Measurements from ENCODE around the gene SLC44A3.

Gene SLC44A3

DNA sequence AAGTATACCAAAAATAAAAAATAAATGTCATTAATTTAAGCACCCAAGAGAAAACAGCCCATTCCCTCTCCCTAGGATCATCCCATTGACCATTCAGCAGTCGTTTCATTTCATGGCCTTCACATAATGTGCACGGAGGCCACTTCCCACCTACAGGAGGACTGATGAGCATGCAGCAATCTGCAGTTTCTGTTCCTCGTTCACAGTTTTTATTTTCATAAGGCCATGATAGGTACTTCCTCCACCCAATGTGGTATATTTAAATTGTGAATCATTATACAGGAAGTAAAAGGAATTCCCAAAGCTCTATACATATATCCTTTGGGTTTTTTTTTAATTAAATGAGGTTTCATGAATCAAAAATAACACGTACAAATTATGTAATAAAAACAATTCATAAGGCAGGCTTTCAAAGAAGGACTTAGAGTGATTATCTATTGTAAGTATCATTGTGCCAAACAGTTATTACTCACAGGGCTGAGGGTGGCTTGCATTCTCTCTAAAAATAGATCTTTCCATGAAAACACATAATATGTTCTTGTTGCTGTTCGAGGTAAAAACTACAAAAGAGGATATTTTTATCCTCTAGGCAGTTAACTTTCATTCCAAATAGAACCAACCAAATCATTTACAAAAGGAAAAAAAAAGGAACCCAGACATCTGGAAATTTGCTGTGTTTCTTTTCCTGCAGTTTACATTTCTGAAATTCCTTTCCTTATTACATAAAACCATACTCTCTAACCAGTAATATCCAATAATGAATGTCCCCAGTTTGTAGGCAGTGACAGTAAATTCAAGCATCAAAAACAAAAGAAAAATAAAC, 27.5 kb upstream of the SLC44A3 start:
- Mint-ChIP-seq H3K36me3 (ENCODE audit: low read depth) (no peaks in the 10 kb centered on the region), H3K9me3 (peaks cover 5% of the 10 kb centered on the region), H3K4me1 (ENCODE audit: low read depth) (peaks cover 2% of the 10 kb centered on the region), H3K4me3 (no peak overlapping the region), H3K27me3 (ENCODE audit: low read depth) (peaks cover 18% of the 10 kb centered on the region), H3K27ac (no peak overlapping the region)

DNA sequence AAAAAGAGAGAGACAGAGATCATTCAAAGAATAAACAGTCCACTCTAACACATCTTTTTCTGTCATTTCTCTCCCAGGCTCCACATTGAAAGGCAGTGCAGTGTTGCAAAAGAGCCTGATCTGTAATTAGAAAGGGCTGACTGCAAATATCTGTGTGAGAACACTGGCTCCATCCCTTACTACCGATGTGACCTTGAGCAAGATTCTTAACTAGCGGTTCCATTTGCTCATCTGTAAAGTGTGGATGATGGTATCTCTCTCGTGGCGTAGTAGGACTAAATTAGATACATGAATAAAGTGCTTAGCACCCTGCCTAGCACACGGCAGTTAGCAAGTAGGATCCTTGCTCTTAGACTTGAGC, 26.9 kb upstream of the SLC44A3 start:
- Mint-ChIP-seq H3K27ac (no peak overlapping the region), H3K9me3 (peaks cover 5% of the 10 kb centered on the region), H3K4me1 (ENCODE audit: low read depth) (peaks cover 2% of the 10 kb centered on the region), H3K27me3 (ENCODE audit: low read depth) (peaks cover 15% of the 10 kb centered on the region), H3K4me3 (no peak overlapping the region), H3K36me3 (ENCODE audit: low read depth) (no peaks in the 10 kb centered on the region)

DNA sequence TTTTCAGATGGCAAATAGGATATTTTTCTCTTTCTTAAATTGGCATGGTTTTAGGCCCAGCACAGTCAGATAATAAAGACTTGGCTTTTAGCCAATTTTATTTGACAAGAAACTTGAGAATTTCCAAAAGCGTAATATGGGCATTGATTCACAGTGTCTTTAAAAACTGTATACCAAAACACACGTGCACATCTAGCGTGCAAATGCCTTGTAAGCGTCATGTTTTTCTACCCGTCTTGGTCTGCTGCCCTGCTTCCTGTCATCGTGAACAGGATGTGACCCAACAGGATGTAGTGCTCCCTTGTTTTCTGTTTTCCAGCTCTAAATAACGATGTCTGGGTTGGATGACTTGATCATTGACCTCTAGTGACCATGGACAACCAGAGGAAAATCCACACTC, 24.7 kb upstream of the SLC44A3 start:
- Mint-ChIP-seq H3K4me1 (ENCODE audit: low read depth) (peaks cover 2% of the 10 kb centered on the region), H3K9me3 (peaks cover 5% of the 10 kb centered on the region), H3K27me3 (ENCODE audit: low read depth) (peaks cover 8% of the 10 kb centered on the region), H3K36me3 (ENCODE audit: low read depth) (no peaks in the 10 kb centered on the region), H3K4me3 (no peak overlapping the region), H3K27ac (no peak overlapping the region)

DNA sequence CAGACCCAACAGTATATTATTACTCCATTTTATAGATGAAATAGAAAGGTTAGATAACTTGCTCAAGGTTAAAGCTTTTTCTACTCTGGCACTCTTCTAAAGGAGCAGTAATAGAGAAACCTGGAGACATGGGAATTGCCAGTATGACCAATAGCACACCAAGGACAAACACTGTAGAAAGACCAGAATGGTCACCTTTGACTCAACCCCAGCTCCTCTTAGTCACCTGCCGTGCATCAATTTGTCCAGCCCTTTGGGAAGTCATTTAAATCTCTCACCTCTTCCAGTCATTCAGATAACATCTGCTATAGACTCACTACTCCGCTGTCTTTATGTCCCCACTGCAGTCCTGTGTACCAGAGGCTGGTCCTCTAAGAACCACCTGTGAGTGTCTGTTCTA, 23.9 kb upstream of the SLC44A3 start:
- H3K36me3 Mint-ChIP-seq (ENCODE audit: low read depth) = no peaks in the 10 kb centered on the region
- peaks cover 5% of the 10 kb centered on the region for H3K9me3 Mint-ChIP-seq
- no peak overlapping the region for H3K27ac Mint-ChIP-seq
- peaks cover 8% of the 10 kb centered on the region for H3K27me3 Mint-ChIP-seq (ENCODE audit: low read depth)
- H3K4me3 Mint-ChIP-seq = no peak overlapping the region
- H3K4me1 Mint-ChIP-seq (ENCODE audit: low read depth) = peaks cover 2% of the 10 kb centered on the region

DNA sequence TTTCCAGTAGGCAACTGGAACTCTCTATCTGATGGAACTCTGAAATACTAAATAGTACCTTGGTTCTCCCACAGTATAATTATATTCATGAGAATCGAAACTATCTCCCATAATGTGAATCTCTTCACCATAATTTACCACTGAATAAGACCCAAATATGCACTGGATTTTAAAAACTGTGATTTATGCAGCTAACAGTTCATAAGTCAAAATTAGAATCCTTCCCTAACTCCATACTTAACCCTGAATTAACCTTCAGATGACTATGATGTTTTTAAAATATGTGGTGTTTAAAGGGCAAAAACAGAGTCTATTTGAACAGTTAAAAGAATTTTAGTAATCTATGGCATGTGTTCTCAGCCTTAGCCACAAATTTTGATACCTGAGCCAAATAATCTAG, 22.9 kb upstream of the SLC44A3 start:
- Mint-ChIP-seq H3K27me3 (ENCODE audit: low read depth) (peaks cover 8% of the 10 kb centered on the region), H3K4me1 (ENCODE audit: low read depth) (peaks cover 6% of the 10 kb centered on the region), H3K27ac (no peak overlapping the region), H3K9me3 (peaks cover 5% of the 10 kb centered on the region), H3K36me3 (ENCODE audit: low read depth) (no peaks in the 10 kb centered on the region), H3K4me3 (no peak overlapping the region)

DNA sequence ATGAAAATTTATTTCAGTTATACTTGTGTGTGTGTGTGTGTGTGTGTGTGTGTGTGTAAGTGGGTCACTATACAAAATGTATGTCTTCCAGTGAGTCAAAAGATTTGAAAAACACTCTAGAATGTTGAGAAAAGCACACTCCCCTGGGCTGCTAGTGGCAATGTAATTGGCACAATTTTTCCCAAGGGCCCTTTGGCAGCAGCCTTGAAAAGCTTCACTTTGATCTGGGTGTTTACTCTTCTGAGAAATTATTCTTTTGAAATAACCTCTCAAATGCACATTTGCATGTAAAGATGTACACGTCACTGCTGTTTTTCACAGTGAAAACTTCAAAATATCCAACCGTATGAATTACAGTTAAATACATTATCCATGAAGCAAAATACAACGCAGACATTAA, 22.1 kb upstream of the SLC44A3 start:
- H3K27ac Mint-ChIP-seq = no peak overlapping the region
- H3K4me1 Mint-ChIP-seq (ENCODE audit: low read depth) = peaks cover 6% of the 10 kb centered on the region

DNA sequence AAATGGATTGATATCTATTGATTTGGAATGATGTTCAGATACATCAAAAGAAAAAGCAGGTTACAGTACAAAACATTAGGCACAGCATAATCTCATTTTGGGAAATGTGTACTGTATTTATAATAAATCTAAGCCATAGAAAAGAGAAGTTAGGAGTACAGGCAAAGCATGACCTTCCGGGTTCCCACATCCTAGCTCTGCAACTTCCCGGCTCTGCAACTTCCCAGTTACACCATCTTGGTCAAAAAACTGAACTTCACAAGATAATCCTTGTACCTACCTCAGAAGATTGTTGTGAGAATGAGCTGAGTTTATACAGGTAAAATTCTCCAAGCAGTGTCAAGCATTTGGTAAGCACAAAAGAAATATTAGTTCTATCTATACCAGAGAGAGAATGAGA, 21.7 kb upstream of the SLC44A3 start:
- H3K27ac Mint-ChIP-seq = no peak overlapping the region
- no peak overlapping the region for H3K4me3 Mint-ChIP-seq
- peaks cover 5% of the 10 kb centered on the region for H3K9me3 Mint-ChIP-seq
- H3K4me1 Mint-ChIP-seq (ENCODE audit: low read depth) = peaks cover 6% of the 10 kb centered on the region
- no peaks in the 10 kb centered on the region for H3K36me3 Mint-ChIP-seq (ENCODE audit: low read depth)
- H3K27me3 Mint-ChIP-seq (ENCODE audit: low read depth) = peaks cover 8% of the 10 kb centered on the region

More for the DNA sequence above, 22.1 kb upstream of the SLC44A3 start:
- no peaks in the 10 kb centered on the region for H3K36me3 Mint-ChIP-seq (ENCODE audit: low read depth)
- H3K9me3 Mint-ChIP-seq = peaks cover 5% of the 10 kb centered on the region
- H3K4me3 Mint-ChIP-seq = no peak overlapping the region
- peaks cover 8% of the 10 kb centered on the region for H3K27me3 Mint-ChIP-seq (ENCODE audit: low read depth)

DNA sequence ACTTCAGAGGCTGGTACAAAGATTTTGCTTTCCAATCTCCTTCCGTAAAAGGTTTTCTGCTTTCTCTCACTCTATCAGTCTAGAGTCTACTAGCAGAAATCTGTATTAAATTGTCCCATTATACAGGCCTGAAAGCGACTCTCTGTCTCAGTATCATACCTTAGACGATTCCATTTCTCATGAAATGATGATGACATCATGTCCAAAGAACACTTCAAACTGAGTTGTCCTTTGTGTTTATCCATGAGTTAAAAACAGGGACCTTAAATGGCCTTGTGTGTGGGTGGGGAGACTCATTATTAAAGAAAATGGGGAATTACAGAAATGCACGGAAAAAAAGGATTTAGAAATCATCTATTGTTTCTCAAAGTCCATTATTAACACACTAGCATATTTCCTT, 21.0 kb upstream of the SLC44A3 start:
- no peak overlapping the region for H3K27ac Mint-ChIP-seq
- H3K27me3 Mint-ChIP-seq (ENCODE audit: low read depth) = peaks cover 8% of the 10 kb centered on the region
- H3K4me3 Mint-ChIP-seq = no peak overlapping the region
- H3K9me3 Mint-ChIP-seq = peaks cover 5% of the 10 kb centered on the region
- no peaks in the 10 kb centered on the region for H3K36me3 Mint-ChIP-seq (ENCODE audit: low read depth)
- peaks cover 6% of the 10 kb centered on the region for H3K4me1 Mint-ChIP-seq (ENCODE audit: low read depth)

DNA sequence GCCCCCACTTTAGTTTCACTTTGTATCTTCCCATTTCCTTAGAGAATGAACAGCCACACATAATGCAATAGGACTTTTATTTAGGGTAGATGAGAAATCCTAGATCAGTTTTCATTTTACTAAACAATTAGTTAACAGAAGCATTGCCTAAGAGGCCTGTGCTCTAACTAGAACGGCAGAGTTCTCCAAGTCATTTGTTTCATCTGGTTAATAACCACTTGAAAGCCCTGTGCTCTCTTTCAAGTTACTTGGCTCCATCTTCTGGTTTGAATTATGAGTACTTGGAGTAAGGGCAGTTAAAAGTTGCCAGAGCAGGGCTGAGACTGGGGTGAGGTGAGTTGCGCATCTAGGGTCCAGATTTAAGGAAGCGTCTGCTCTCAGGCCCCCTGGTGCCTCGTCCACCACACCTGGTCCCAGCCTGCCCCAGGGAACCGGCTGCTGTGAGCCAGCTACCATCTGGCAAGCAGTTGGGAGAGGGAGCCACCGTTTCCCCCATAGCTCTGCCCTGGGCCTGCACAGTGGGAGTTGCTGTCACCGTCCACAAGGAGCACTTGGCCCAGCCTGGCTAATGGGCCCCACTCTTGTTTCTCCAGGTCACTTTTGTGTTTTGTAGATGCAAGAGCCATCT, 18.1 kb upstream of the SLC44A3 start:
- H3K4me3 Mint-ChIP-seq = no peak overlapping the region
- H3K36me3 Mint-ChIP-seq (ENCODE audit: low read depth) = no peaks in the 10 kb centered on the region
- no peak overlapping the region for H3K27ac Mint-ChIP-seq
- no peaks in the 10 kb centered on the region for H3K9me3 Mint-ChIP-seq
- peaks cover 6% of the 10 kb centered on the region for H3K4me1 Mint-ChIP-seq (ENCODE audit: low read depth)
- peaks cover 8% of the 10 kb centered on the region for H3K27me3 Mint-ChIP-seq (ENCODE audit: low read depth)

DNA sequence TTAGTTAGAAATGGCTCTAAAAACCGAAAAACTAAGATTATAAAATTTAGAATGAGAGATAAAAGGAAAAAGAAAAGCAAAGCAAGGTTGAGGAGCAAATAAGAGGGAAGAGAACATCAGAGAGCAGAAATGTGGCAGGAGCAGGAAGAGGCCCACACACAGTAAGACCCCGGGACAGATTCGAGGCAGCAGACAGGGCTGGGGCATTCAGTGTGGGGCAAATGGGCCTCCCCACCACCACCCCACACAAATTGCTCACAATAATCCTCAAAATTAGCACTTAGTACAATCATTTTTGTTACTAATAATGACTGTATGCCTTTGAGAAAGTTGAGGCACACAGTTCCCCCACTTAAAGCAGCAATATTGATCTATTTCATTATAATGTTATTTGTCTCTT, 17.1 kb upstream of the SLC44A3 start:
- no peaks in the 10 kb centered on the region for H3K36me3 Mint-ChIP-seq (ENCODE audit: low read depth)

DNA sequence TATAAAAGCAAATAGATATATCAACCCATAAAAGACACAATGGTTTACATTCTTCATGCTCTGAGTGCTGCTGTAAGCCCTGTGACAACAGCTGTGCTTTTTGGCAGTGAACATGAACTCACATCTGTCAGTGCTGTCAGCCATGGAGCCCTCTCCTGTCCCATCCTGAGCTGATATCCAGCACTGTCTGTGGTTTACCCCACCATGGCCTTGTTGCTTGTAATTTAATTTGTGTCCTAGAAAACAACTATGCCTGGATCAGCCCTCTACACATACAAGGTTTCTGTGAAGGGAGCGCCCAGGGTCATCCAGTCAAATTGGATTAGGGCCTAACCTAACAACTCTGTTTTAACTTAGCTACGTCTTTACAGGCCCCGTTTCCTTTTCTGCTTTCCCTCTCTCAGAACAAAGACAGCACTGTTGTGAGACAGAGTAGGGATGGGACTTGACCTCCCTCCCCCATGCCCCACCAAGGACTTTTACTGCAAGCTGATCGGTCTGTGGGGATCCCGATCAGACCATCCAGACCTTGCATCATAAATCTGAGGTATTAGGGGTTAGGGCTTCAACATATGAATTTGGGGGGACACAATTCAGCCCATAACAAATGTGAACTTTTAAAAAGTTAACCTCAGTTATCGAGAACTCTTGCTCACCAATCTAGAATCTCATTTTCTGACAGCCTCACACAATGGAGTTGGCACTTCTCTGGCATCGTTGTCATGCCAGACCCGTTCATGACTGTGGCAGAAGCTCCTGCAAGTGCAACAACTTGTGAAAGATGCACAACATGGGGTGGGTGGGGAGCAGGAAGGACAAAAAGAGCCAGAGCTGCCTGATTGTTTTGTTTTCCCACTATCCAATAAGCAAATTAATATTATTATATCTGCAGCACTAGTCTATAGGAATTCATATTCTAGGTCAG, 16.4 kb upstream of the SLC44A3 start:
- Mint-ChIP-seq H3K9me3 (no peaks in the 10 kb centered on the region), H3K36me3 (ENCODE audit: low read depth) (no peaks in the 10 kb centered on the region), H3K27me3 (ENCODE audit: low read depth) (peaks cover 3% of the 10 kb centered on the region), H3K4me3 (no peak overlapping the region), H3K4me1 (ENCODE audit: low read depth) (peaks cover 8% of the 10 kb centered on the region), H3K27ac (no peak overlapping the region)

More for the DNA sequence above, 17.1 kb upstream of the SLC44A3 start:
- Mint-ChIP-seq H3K4me3 (no peak overlapping the region), H3K9me3 (no peaks in the 10 kb centered on the region), H3K27ac (no peak overlapping the region), H3K4me1 (ENCODE audit: low read depth) (peaks cover 8% of the 10 kb centered on the region), H3K27me3 (ENCODE audit: low read depth) (peaks cover 8% of the 10 kb centered on the region)

DNA sequence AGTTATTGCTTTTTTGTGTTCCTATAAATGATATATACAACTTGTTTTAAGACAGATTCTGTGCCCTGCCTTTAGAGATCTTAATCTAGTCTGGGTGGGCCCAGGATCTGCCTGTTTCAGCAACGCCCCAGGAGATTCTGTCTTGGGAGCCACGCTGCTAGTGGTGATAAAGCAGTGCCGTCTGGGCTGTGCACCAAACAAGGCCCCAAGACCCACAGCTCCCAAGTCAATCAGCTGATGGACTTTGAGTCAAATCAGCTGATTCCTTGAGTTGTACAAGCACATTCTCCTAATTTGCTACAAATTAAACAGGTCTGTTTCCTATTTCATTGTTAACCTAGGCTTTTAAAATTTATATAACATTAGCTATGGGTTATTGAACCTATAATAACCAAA, 15.7 kb upstream of the SLC44A3 start:
- no peaks in the 10 kb centered on the region for H3K36me3 Mint-ChIP-seq (ENCODE audit: low read depth)
- no peak overlapping the region for H3K27ac Mint-ChIP-seq
- no peak overlapping the region for H3K4me3 Mint-ChIP-seq
- no peaks in the 10 kb centered on the region for H3K9me3 Mint-ChIP-seq
- H3K4me1 Mint-ChIP-seq (ENCODE audit: low read depth) = peaks cover 8% of the 10 kb centered on the region
- no peaks in the 10 kb centered on the region for H3K27me3 Mint-ChIP-seq (ENCODE audit: low read depth)

DNA sequence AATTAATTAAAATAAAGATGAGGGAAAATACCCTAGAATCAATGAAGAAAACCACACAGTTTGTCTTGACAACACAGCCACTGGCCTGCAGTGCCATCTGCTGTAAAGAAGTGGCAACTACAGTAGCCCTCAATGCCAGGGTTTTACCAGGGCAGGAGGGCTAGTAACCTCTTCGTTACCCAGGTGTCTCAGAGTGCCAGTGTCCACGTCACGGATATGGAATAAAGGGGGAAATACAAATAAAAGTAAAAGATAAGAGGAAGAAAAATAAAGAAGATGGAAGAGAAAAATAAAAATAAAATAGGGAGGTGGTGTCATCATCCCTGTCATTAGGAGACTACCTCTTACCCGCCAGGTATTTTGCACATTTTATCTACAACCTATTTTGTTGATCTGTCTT, 14.2 kb upstream of the SLC44A3 start:
- Mint-ChIP-seq H3K4me3 (no peak overlapping the region), H3K4me1 (ENCODE audit: low read depth) (peaks cover 8% of the 10 kb centered on the region), H3K27me3 (ENCODE audit: low read depth) (no peaks in the 10 kb centered on the region), H3K36me3 (ENCODE audit: low read depth) (no peaks in the 10 kb centered on the region), H3K27ac (no peak overlapping the region), H3K9me3 (no peaks in the 10 kb centered on the region)

DNA sequence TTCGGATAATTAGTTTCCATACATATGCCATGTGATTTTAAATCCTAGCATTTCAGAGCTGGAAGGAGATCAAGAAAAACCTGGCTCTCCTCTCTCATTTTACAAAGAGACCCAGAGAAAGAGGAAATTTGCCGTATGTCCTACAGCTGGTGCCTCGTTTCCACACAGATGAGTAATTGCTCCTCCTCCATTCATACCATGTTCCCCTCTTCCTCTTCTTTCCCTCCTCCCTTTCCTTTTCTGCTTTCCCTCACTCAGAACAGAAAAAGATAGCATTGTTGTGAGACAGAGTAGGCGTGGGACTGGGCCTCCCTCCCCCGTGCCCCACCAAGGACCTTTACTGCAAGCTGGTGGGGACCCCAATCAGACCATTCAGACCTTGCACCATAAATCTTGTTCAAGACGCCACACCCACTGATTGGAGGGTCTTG, 13.7 kb upstream of the SLC44A3 start:
- no peaks in the 10 kb centered on the region for H3K9me3 Mint-ChIP-seq
- no peaks in the 10 kb centered on the region for H3K27me3 Mint-ChIP-seq (ENCODE audit: low read depth)
- no peak overlapping the region for H3K4me3 Mint-ChIP-seq
- peaks cover 8% of the 10 kb centered on the region for H3K4me1 Mint-ChIP-seq (ENCODE audit: low read depth)
- no peaks in the 10 kb centered on the region for H3K36me3 Mint-ChIP-seq (ENCODE audit: low read depth)
- no peak overlapping the region for H3K27ac Mint-ChIP-seq

Data from T-helper 1 cell treated with Interleukin-12 subunit alpha and Interleukin-12 subunit beta and Interleukin-4 antibody, amounts not matched to agents 30 μg/mL and 1 μg/mL, for 36 hours (primary cell).